Naive thymus-derived CD4-positive, alpha-beta T cell (primary cell): ENCODE results near the gene CREB3L2. TPM values are rescaled to one million over a fixed set of nuclear protein-coding genes. Genes with fewer than 3 reads are reported as not detected.
A peak's percentile ranks its signal among the peaks of the same experiment; 100 is the strongest.

Source experiments
- ATAC-seq: fragments of 150-1000 bp; cut with Tn5 transposase; 2 replicates; pipeline ENCODE4 v1.10.0; 2021; ENCODE audit warnings: mild to moderate bottlenecking, moderate library complexity
- CTCF ChIA-PET: fragments of 350-600 bp; sonication (Branson Sonifier 250); formaldehyde crosslinking; loops from one replicate; lab custom pipeline; 2021; ENCODE audit warnings: antibody characterized with exemption; lab: Charles Lee
- POLR2A ChIA-PET: fragments of 350-600 bp; sonication (Branson Sonifier 250); formaldehyde crosslinking; loops from one replicate; lab custom pipeline; 2021; ENCODE audit warnings: antibody characterized with exemption, inconsistent platforms; lab: Charles Lee
- DNase-seq, 9 donors: peaks; one replicate each; pipeline versions ENCODE4 v3.0.0 to v3.0.0-alpha.2; 2020 to 2022; ENCODE audit warnings: mixed read lengths in 1 of 9
- H3K27ac ChIP-seq: one replicate; pipeline ENCODE4 v1.7.0; 2013; ENCODE audit warnings: mild to moderate bottlenecking, low read depth, low read length, moderate library complexity
- H3K27me3 ChIP-seq, 2 donors: one replicate each; pipeline ENCODE4 v1.7.0; 2013; ENCODE audit warnings: low read length in 2 of 2, mild to moderate bottlenecking in 2 of 2, moderate library complexity in 2 of 2; ENCODE audit not compliant: control insufficient read depth in 2 of 2, insufficient read depth in 2 of 2
- H3K36me3 ChIP-seq, 3 experiments: 1 replicate in 2 of 3; 2 replicates in 1 of 3; pipeline ENCODE4 v1.7.0; 2013; ENCODE audit warnings: low read length in 3 of 3, mild to moderate bottlenecking in 3 of 3, moderate library complexity in 1 of 3; ENCODE audit not compliant: insufficient read depth in 3 of 3, control insufficient read depth in 2 of 3
- H3K4me1 ChIP-seq, 2 donors: one replicate each; pipeline ENCODE4 v1.7.0; 2013; ENCODE audit warnings: low read length in 2 of 2, mild to moderate bottlenecking in 2 of 2, moderate library complexity in 1 of 2; ENCODE audit not compliant: control insufficient read depth in 2 of 2, insufficient read depth in 2 of 2
- H3K4me3 ChIP-seq: 2 replicates; pipeline ENCODE4 v1.7.0; 2013; ENCODE audit warnings: mild to moderate bottlenecking, low read length
- H3K9me3 ChIP-seq, 3 experiments: 1 replicate in 2 of 3; 2 replicates in 1 of 3; pipeline ENCODE4 v1.7.0; 2013; ENCODE audit warnings: low read length in 3 of 3; ENCODE audit not compliant: control insufficient read depth in 2 of 3
- H3K27ac Mint-ChIP-seq, 9 donors: one replicate each; pipeline ENCODE4 v1.8.0; 2020 to 2022; ENCODE audit warnings: mixed read lengths in 9 of 9, mild to moderate bottlenecking in 8 of 9, moderate library complexity in 5 of 9, inconsistent platforms in 2 of 9
- H3K27me3 Mint-ChIP-seq, 5 donors: one replicate each; pipeline ENCODE4 v1.8.0; 2021 to 2022; ENCODE audit warnings: mixed read lengths in 5 of 5, mild to moderate bottlenecking in 1 of 5
- H3K36me3 Mint-ChIP-seq, 5 donors: one replicate each; pipeline ENCODE4 v1.8.0; 2020 to 2022; ENCODE audit warnings: mixed read lengths in 5 of 5, mild to moderate bottlenecking in 3 of 5, inconsistent platforms in 1 of 5
- H3K4me1 Mint-ChIP-seq, 7 donors: one replicate each; pipeline ENCODE4 v1.8.0; 2020 to 2022; ENCODE audit warnings: mixed read lengths in 7 of 7, mild to moderate bottlenecking in 3 of 7, inconsistent platforms in 1 of 7
- H3K4me3 Mint-ChIP-seq, 10 donors: one replicate each; pipeline ENCODE4 v1.8.0; 2020 to 2022; ENCODE audit warnings: mild to moderate bottlenecking in 10 of 10, mixed read lengths in 10 of 10, moderate library complexity in 6 of 10, inconsistent platforms in 2 of 10
- H3K9me3 Mint-ChIP-seq, 11 donors: one replicate each; pipeline ENCODE4 v1.8.0; 2020 to 2022; ENCODE audit warnings: mixed read lengths in 11 of 11, mild to moderate bottlenecking in 4 of 11, inconsistent platforms in 1 of 11, moderate library complexity in 1 of 11
- intact Hi-C, 2 donors: fragments of 100-400 bp; cut with micrococcal nuclease; formaldehyde crosslinking; loops; one replicate each; pipeline ENCODE4 v1.15.1; 2023
- polyA plus RNA-seq, 2 donors: library from polyadenylated mRNA; unstranded; fragments of 300-500 nt; fragmentation: Illumina TruSeq; gene quantifications; one replicate each; pipeline ENCODE4 v1.2.3, GENCODE V29; 2021
- total RNA-seq, 6 experiments: library from RNA in 5 of 6; stranded (reverse) in 5 of 6; gene quantifications; 1 replicate in 5 of 6; 2 replicates in 1 of 6; pipeline ENCODE4 v1.2.3 and lab custom pipeline; 2021 to 2026

Gene CREB3L2
- total and polyA plus RNA-seq, 7 experiments from 2014 or later = 5.3 to 46.2 (median 18.1) TPM

DNA sequence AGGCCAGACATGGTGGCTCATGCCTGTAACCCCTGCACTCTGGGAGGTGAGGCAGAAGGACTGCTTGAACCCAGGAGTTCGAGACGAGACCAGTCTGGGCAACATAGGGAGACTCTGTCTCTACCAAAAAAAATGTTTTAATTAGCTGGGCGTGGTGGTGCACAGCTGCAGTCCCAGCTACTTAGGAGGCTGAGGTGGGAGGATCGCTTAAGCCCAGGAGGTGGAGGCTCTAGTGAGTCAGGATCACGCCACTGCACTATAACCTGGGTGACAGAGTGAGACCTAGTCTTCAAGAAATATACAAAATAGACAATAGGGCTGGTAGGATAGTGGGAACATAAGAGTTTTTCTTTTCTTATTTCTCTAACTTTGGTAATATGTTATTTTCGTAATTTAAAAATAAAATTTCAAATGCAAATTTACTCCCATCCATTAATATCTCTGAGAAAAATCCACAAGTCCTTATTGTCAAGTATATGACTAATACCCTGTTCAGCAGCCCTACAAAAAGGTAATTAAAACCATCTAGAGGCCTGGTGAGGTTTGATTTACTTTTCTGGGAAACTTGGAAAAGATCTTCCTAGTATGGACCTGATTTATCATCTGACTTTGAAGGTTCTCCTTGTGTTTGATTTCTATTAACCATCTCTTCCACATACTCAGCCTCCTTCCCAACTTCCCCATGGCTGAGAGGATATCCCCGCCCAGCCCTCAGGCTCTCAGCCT, 50.0 kb downstream of the CREB3L2 start:
- no peak overlapping the region for H3K4me3 Mint-ChIP-seq
- ChIA-PET POLR2A (no interaction called here), CTCF (no interaction called here)
- no peak for DNase-seq
- H3K36me3 Mint-ChIP-seq = peaks cover 0 to 10% (median 6%) of the 10 kb centered on the region in 5 donors
- H3K9me3 Mint-ChIP-seq = no peaks in the 10 kb centered on the region
- Histone ChIP-seq H3K27me3 (no peaks in the 10 kb centered on the region), H3K4me3 (no peak overlapping the region), H3K4me1 (no peaks in the 10 kb centered on the region), H3K9me3 (no peaks in the 10 kb centered on the region), H3K36me3 (no peaks in the 10 kb centered on the region), H3K27ac (no peak overlapping the region)
- H3K27me3 Mint-ChIP-seq = no peaks in the 10 kb centered on the region
- H3K27ac Mint-ChIP-seq = peak overlapping the region in 1 of 9 donors; percentile 33
- intact Hi-C loops = no loop called here
- peaks cover 0 to 20% (median 7%) of the 10 kb centered on the region in 7 donors for H3K4me1 Mint-ChIP-seq
- no peak for ATAC-seq

DNA sequence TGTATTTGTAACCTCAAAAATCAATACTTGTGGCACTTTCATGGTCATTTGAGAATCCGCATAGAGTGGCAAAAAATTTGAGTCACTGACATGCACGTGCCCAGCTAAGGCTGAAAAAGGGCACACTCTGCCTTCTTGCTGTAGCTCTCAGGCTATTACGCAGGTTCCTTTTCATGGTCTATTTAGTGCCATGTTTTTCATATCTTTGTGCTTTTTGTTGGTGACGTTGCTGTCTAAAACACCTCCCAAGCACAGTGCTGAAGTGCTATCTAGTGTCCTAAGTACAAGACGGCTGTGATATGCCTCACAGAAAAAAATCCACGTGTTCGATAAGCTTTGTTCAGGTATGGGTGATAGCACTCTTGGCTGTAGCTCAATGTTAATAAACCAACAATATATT, 50.9 kb downstream of the CREB3L2 start:
- Mint-ChIP-seq H3K4me3 (no peak overlapping the region), H3K9me3 (no peaks in the 10 kb centered on the region), H3K4me1 (peaks cover 0 to 20% (median 7%) of the 10 kb centered on the region in 7 donors), H3K36me3 (peaks cover 0 to 10% (median 6%) of the 10 kb centered on the region in 5 donors), H3K27me3 (no peaks in the 10 kb centered on the region), H3K27ac (no peak overlapping the region)
- H3K4me1 ChIP-seq = no peaks in the 10 kb centered on the region
- no peak for ATAC-seq
- intact Hi-C loops = no loop called here
- H3K27me3 ChIP-seq = no peaks in the 10 kb centered on the region
- ChIA-PET CTCF (no interaction called here), POLR2A (no interaction called here)
- no peak for DNase-seq
- H3K9me3 ChIP-seq = no peaks in the 10 kb centered on the region
- no peak overlapping the region for H3K4me3 ChIP-seq
- no peaks in the 10 kb centered on the region for H3K36me3 ChIP-seq
- no peak overlapping the region for H3K27ac ChIP-seq

DNA sequence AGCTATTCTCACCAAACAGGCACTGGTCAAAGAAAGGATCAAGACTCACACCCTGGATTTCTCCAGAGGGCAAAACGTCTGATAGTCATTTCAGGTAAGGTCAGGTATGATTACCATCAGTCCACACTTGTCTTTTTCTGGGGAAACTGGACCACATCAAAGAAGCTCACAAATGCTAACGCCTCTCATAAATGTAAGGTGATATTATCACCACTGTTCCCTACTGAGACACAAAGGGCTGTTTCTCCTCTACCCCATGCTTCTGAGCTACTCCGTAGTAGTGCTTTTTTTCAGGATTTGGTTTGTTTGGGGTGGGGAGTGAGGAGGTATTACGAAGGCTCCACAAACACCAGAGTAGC, 51.6 kb downstream of the CREB3L2 start:
- ATAC-seq = no peak
- Mint-ChIP-seq H3K36me3 (peaks cover 0 to 10% (median 6%) of the 10 kb centered on the region in 5 donors), H3K27me3 (no peaks in the 10 kb centered on the region), H3K4me3 (no peak overlapping the region), H3K9me3 (no peaks in the 10 kb centered on the region), H3K4me1 (peaks cover 0 to 20% (median 7%) of the 10 kb centered on the region in 7 donors), H3K27ac (no peak overlapping the region)
- Histone ChIP-seq H3K27me3 (no peaks in the 10 kb centered on the region), H3K36me3 (no peaks in the 10 kb centered on the region), H3K4me3 (no peak overlapping the region), H3K9me3 (no peaks in the 10 kb centered on the region), H3K4me1 (no peaks in the 10 kb centered on the region), H3K27ac (no peak overlapping the region)
- ChIA-PET POLR2A (no interaction called here), CTCF (no interaction called here)
- intact Hi-C loops = no loop called here
- no peak for DNase-seq

DNA sequence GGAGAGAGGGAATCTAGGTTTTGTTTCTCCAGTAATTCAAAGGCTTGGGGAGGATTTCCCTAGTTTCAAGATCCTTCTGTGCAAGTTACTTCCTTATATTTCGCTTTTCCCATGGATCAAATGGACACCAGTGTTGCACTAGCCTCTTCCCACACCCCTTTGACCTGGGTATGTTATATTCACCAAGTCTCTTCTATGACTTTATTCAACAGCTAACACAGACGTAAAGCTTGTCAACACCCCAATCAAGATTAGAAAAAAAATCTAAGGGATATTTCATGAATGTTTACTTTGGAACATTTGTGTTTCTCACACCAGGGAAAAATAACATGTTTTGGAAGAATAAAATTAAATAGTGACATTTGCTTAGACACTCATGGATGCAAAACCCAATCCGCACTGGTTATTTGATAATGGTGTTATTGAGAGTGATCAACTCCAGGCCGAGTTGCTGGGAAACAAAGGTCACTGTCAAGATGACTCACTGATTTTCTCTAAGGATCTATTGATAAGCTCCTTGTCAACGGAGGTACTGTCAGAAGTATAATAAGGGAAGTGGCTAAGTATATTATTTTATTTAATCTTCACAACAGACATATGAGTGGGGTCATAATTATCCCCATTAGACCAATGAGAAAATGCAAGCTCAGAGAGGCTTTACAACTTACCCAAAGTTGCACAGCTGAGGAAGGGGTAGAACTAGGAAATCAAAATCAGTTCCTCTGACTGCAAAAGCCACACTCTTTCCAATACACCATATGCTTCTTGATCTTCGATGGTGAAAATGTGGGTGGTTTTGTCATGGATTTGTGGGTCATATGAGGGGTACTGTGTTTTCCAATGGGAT, 52.2 kb downstream of the CREB3L2 start:
- no peak for ATAC-seq
- DNase-seq = no peak
- H3K4me1 Mint-ChIP-seq = peaks cover 0 to 20% (median 7%) of the 10 kb centered on the region in 7 donors
- H3K9me3 Mint-ChIP-seq = no peaks in the 10 kb centered on the region
- H3K4me3 Mint-ChIP-seq = no peak overlapping the region
- Histone ChIP-seq H3K9me3 (no peaks in the 10 kb centered on the region), H3K27me3 (no peaks in the 10 kb centered on the region), H3K4me3 (no peak overlapping the region), H3K36me3 (no peaks in the 10 kb centered on the region), H3K4me1 (no peaks in the 10 kb centered on the region), H3K27ac (no peak overlapping the region)
- H3K27me3 Mint-ChIP-seq = no peaks in the 10 kb centered on the region
- intact Hi-C loops = no loop called here
- no peak overlapping the region for H3K27ac Mint-ChIP-seq
- ChIA-PET POLR2A (no interaction called here), CTCF (no interaction called here)
- H3K36me3 Mint-ChIP-seq = peaks cover 0 to 10% (median 6%) of the 10 kb centered on the region in 5 donors

DNA sequence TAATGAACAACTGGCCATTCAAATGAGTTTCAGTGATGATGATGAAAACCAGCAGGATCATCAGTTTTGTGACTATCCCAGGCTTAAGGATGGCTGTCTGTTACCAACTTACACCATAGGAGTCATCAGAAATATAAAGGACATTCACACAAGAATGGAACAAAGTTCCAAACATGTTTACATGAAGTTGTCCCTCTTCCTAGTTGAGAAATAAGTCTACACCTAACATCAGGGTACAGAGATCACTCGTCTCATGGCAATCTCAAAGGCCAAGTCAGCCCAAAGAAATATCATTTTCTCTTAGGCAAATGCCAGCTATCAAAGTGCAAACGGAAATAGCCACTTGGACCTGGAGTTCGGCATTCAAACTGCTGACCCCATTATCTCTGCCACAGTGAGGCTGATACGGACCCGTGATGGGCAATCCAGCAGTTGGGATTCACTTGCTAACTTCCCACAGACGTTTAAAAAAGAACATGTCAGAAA, 53.0 kb downstream of the CREB3L2 start:
- no peak overlapping the region for H3K27ac Mint-ChIP-seq
- Histone ChIP-seq H3K27ac (no peak overlapping the region), H3K4me3 (no peak overlapping the region), H3K27me3 (no peaks in the 10 kb centered on the region), H3K9me3 (no peaks in the 10 kb centered on the region), H3K4me1 (no peaks in the 10 kb centered on the region), H3K36me3 (no peaks in the 10 kb centered on the region)
- no peaks in the 10 kb centered on the region for H3K9me3 Mint-ChIP-seq
- intact Hi-C loops = no loop called here
- H3K4me3 Mint-ChIP-seq = no peak overlapping the region
- CTCF ChIA-PET = no interaction called here
- H3K36me3 Mint-ChIP-seq = peaks cover 0 to 10% (median 6%) of the 10 kb centered on the region in 5 donors
- no peak for DNase-seq
- no peak for ATAC-seq
- H3K4me1 Mint-ChIP-seq = peaks cover 0 to 21% (median 7%) of the 10 kb centered on the region in 7 donors
- no peaks in the 10 kb centered on the region for H3K27me3 Mint-ChIP-seq
- POLR2A ChIA-PET = no interaction called here

DNA sequence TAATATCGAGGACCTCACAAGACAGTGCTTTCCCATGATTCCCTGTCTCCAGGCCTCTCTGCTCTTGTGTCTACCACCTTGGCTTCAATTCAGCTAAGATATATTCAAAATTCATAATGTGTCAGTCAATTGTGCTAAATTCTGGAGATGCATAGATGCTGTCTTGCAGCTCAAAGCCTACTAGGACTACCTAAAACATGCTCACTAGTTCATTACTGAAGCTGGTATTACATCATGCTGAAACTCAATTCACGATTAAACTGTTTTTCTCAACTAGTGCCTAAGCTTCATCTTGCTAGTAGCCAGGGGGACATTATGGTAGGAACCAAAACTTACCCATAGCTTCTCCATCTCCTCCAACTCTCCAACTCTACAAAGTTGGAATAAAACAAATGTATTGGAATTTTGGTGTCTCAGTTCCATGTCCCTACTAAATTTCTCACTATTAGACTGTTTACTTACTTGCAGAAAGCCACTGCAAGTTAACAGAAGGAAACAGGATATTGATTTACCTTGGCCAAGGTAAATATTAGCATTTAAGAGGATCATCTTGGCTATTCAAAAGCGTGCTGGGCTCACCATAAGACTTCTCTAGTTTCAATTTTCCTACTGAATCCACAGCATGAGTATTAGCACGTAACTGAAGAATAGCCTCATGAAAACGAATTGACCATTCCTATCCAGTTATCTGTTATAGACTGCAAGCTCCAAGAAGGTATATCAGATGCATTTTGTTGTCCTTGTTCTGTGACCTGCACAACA, 53.6 kb downstream of the CREB3L2 start:
- H3K4me3 Mint-ChIP-seq = no peak overlapping the region
- H3K4me1 ChIP-seq = no peaks in the 10 kb centered on the region
- H3K36me3 Mint-ChIP-seq = peaks cover 0 to 8% (median 2%) of the 10 kb centered on the region in 5 donors
- no peaks in the 10 kb centered on the region for H3K36me3 ChIP-seq
- no peaks in the 10 kb centered on the region for H3K9me3 ChIP-seq
- ChIA-PET POLR2A (no interaction called here), CTCF (no interaction called here)
- H3K27ac Mint-ChIP-seq = no peak overlapping the region
- no peaks in the 10 kb centered on the region for H3K27me3 ChIP-seq
- H3K4me1 Mint-ChIP-seq = peaks cover 0 to 24% (median 7%) of the 10 kb centered on the region in 7 donors
- no peaks in the 10 kb centered on the region for H3K9me3 Mint-ChIP-seq
- DNase-seq = no peak
- no peak overlapping the region for H3K27ac ChIP-seq
- ATAC-seq = no peak
- no peak overlapping the region for H3K4me3 ChIP-seq
- no peaks in the 10 kb centered on the region for H3K27me3 Mint-ChIP-seq
- intact Hi-C loops = no loop called here
